ENCODE measurements around the gene C10orf67.
"Not testable (repeated sequence)": the region's sequence is repeated elsewhere in the genome, so short reads cannot be mapped to it uniquely, and the experiment has no call there.

C10orf67 gene

GRCh38 chr10:23371073-23371472 lies 26.5 kb upstream of the C10orf67 start:
- no peaks in the 10 kb centered on the region for H3K4me1 ChIP-seq (ENCODE audit: control insufficient read depth, insufficient read depth, low read length)
- H3K27ac ChIP-seq (ENCODE audit: low read depth, low read length), result no peak overlapping the region
- H3K36me3 ChIP-seq (ENCODE audit: control insufficient read depth, insufficient read depth, low read length), result no peaks in the 10 kb centered on the region
- H3K27me3 ChIP-seq (ENCODE audit: control insufficient read depth, insufficient read depth, low read length), result no peaks in the 10 kb centered on the region
- H3K4me3 ChIP-seq (ENCODE audit: low read length), result no peak overlapping the region
- H3K9ac ChIP-seq (ENCODE audit: low read length), result no peak overlapping the region

GRCh38 chr10:23370106-23370505 lies 25.5 kb upstream of the C10orf67 start:
- Histone ChIP-seq H3K36me3 (ENCODE audit: control insufficient read depth, insufficient read depth, low read length) (no peaks in the 10 kb centered on the region), H3K4me3 (ENCODE audit: low read length) (no peak overlapping the region), H3K4me1 (ENCODE audit: control insufficient read depth, insufficient read depth, low read length) (no peaks in the 10 kb centered on the region), H3K9ac (ENCODE audit: low read length) (no peak overlapping the region), H3K27me3 (ENCODE audit: control insufficient read depth, insufficient read depth, low read length) (no peaks in the 10 kb centered on the region), H3K27ac (ENCODE audit: low read depth, low read length) (no peak overlapping the region)

GRCh38 chr10:23368816-23369640 lies 24.4 kb upstream of the C10orf67 start:
- H3K27me3 ChIP-seq (ENCODE audit: control insufficient read depth, insufficient read depth, low read length), result no peaks in the 10 kb centered on the region
- H3K4me3 ChIP-seq (ENCODE audit: low read length), result no peak overlapping the region
- H3K4me1 ChIP-seq (ENCODE audit: control insufficient read depth, insufficient read depth, low read length), result no peaks in the 10 kb centered on the region
- no peaks in the 10 kb centered on the region for H3K36me3 ChIP-seq (ENCODE audit: control insufficient read depth, insufficient read depth, low read length)
- H3K27ac ChIP-seq (ENCODE audit: low read depth, low read length), result no peak overlapping the region
- H3K9ac ChIP-seq (ENCODE audit: low read length), result no peak overlapping the region

GRCh38 chr10:23367896-23368595 lies 23.4 kb upstream of the C10orf67 start:
- H3K36me3 ChIP-seq (ENCODE audit: control insufficient read depth, insufficient read depth, low read length), result no peaks in the 10 kb centered on the region
- H3K4me3 ChIP-seq (ENCODE audit: low read length), result no peak overlapping the region
- H3K9ac ChIP-seq (ENCODE audit: low read length), result no peak overlapping the region
- H3K4me1 ChIP-seq (ENCODE audit: control insufficient read depth, insufficient read depth, low read length), result no peaks in the 10 kb centered on the region
- no peaks in the 10 kb centered on the region for H3K27me3 ChIP-seq (ENCODE audit: control insufficient read depth, insufficient read depth, low read length)
- no peak overlapping the region for H3K27ac ChIP-seq (ENCODE audit: low read depth, low read length)

GRCh38 chr10:23365417-23366030 lies 20.9 kb upstream of the C10orf67 start:
- not testable (repeated sequence) for H3K4me3 ChIP-seq (ENCODE audit: low read length); H3K4me1 ChIP-seq (ENCODE audit: control insufficient read depth, insufficient read depth, low read length); H3K27me3 ChIP-seq (ENCODE audit: control insufficient read depth, insufficient read depth, low read length); H3K36me3 ChIP-seq (ENCODE audit: control insufficient read depth, insufficient read depth, low read length); H3K9ac ChIP-seq (ENCODE audit: low read length); H3K27ac ChIP-seq (ENCODE audit: low read depth, low read length)

- no peak overlapping the region for H3K27ac ChIP-seq (ENCODE audit: low read depth, low read length)
Observed at GRCh38 chr10:23364378-23364777, 19.8 kb upstream of the C10orf67 start.

GRCh38 chr10:23363793-23364135 lies 19.2 kb upstream of the C10orf67 start:
- Histone ChIP-seq H3K4me3 (ENCODE audit: low read length) (no peak overlapping the region), H3K27me3 (ENCODE audit: control insufficient read depth, insufficient read depth, low read length) (no peaks in the 10 kb centered on the region), H3K36me3 (ENCODE audit: control insufficient read depth, insufficient read depth, low read length) (no peaks in the 10 kb centered on the region)

More at GRCh38 chr10:23364378-23364777, 19.8 kb upstream of the C10orf67 start:
- Histone ChIP-seq H3K4me3 (ENCODE audit: low read length) (no peak overlapping the region), H3K36me3 (ENCODE audit: control insufficient read depth, insufficient read depth, low read length) (no peaks in the 10 kb centered on the region), H3K27me3 (ENCODE audit: control insufficient read depth, insufficient read depth, low read length) (no peaks in the 10 kb centered on the region), H3K9ac (ENCODE audit: low read length) (no peak overlapping the region), H3K4me1 (ENCODE audit: control insufficient read depth, insufficient read depth, low read length) (no peaks in the 10 kb centered on the region)

GRCh38 chr10:23362879-23363792 lies 18.5 kb upstream of the C10orf67 start:
- no peak overlapping the region for H3K4me3 ChIP-seq (ENCODE audit: low read length)
- no peak overlapping the region for H3K9ac ChIP-seq (ENCODE audit: low read length)
- no peaks in the 10 kb centered on the region for H3K4me1 ChIP-seq (ENCODE audit: control insufficient read depth, insufficient read depth, low read length)
- no peak overlapping the region for H3K27ac ChIP-seq (ENCODE audit: low read depth, low read length)
- no peaks in the 10 kb centered on the region for H3K36me3 ChIP-seq (ENCODE audit: control insufficient read depth, insufficient read depth, low read length)
- H3K27me3 ChIP-seq (ENCODE audit: control insufficient read depth, insufficient read depth, low read length), result no peaks in the 10 kb centered on the region

More at GRCh38 chr10:23363793-23364135, 19.2 kb upstream of the C10orf67 start:
- Histone ChIP-seq H3K9ac (ENCODE audit: low read length) (no peak overlapping the region), H3K27ac (ENCODE audit: low read depth, low read length) (no peak overlapping the region), H3K4me1 (ENCODE audit: control insufficient read depth, insufficient read depth, low read length) (no peaks in the 10 kb centered on the region)

- no peaks in the 10 kb centered on the region for H3K4me1 ChIP-seq (ENCODE audit: control insufficient read depth, insufficient read depth, low read length)
- no peak overlapping the region for H3K27ac ChIP-seq (ENCODE audit: low read depth, low read length)
- H3K9ac ChIP-seq (ENCODE audit: low read length), result no peak overlapping the region
- no peaks in the 10 kb centered on the region for H3K36me3 ChIP-seq (ENCODE audit: control insufficient read depth, insufficient read depth, low read length)
- H3K4me3 ChIP-seq (ENCODE audit: low read length), result no peak overlapping the region
- H3K27me3 ChIP-seq (ENCODE audit: control insufficient read depth, insufficient read depth, low read length), result no peaks in the 10 kb centered on the region
Observed at GRCh38 chr10:23362069-23362830, 17.7 kb upstream of the C10orf67 start.

- H3K27ac ChIP-seq (ENCODE audit: low read depth, low read length), result no peak overlapping the region
- no peak overlapping the region for H3K4me3 ChIP-seq (ENCODE audit: low read length)
- H3K36me3 ChIP-seq (ENCODE audit: control insufficient read depth, insufficient read depth, low read length), result no peaks in the 10 kb centered on the region
- no peaks in the 10 kb centered on the region for H3K27me3 ChIP-seq (ENCODE audit: control insufficient read depth, insufficient read depth, low read length)
- no peak overlapping the region for H3K9ac ChIP-seq (ENCODE audit: low read length)
- no peaks in the 10 kb centered on the region for H3K4me1 ChIP-seq (ENCODE audit: control insufficient read depth, insufficient read depth, low read length)
Observed at GRCh38 chr10:23361665-23362064, 17.1 kb upstream of the C10orf67 start.

GRCh38 chr10:23359692-23360380 lies 15.2 kb upstream of the C10orf67 start:
- H3K27me3 ChIP-seq (ENCODE audit: control insufficient read depth, insufficient read depth, low read length), result no peaks in the 10 kb centered on the region
- no peak overlapping the region for H3K9ac ChIP-seq (ENCODE audit: low read length)
- H3K27ac ChIP-seq (ENCODE audit: low read depth, low read length), result no peak overlapping the region
- no peaks in the 10 kb centered on the region for H3K36me3 ChIP-seq (ENCODE audit: control insufficient read depth, insufficient read depth, low read length)
- H3K4me3 ChIP-seq (ENCODE audit: low read length), result no peak overlapping the region
- H3K4me1 ChIP-seq (ENCODE audit: control insufficient read depth, insufficient read depth, low read length), result no peaks in the 10 kb centered on the region

Measured in rectal smooth muscle tissue (tissue), 1 donor.